ENCODE data around the gene LTBP3. TPM values are rescaled to one million over a fixed set of nuclear protein-coding genes. Genes with fewer than 3 reads are reported as not detected.
"Not testable (repeated sequence)": the region's sequence is repeated elsewhere in the genome, so short reads cannot be mapped to it uniquely, and the experiment has no call there.

LTBP3 gene
- total and polyA plus RNA-seq, 3 experiments from 2014 or later = 17.9 to 35.4 (median 33.2) TPM

DNA sequence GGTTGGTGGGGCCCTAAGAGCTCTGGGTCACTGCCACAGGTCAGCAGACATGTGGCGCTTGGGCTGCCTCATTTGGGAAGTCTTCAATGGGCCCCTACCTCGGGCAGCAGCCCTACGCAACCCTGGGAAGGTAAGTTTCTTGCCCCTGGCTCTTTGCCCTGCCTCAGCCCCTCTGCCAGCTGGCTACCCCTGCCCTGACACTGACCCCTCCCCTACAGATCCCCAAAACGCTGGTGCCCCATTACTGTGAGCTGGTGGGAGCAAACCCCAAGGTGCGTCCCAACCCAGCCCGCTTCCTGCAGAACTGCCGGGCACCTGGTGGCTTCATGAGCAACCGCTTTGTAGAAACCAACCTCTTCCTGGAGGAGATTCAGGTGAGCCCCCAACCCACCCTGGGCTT is 31.4 kb downstream of the LTBP3 start:
- H3K36me3 Mint-ChIP-seq = peaks cover 0 to 36% (median 8%) of the 10 kb centered on the region in 3 donors
- peak overlapping the region in 6 of 7 donors; percentile 23 to 86 (median 80) for H3K4me3 Mint-ChIP-seq
- no peak overlapping the region for H3K4me3 ChIP-seq (ENCODE audit: low read length)
- H3K27me3 ChIP-seq (ENCODE audit: insufficient read depth, low read length, poor library complexity, severe bottlenecking) = no peaks in the 10 kb centered on the region
- H3K27me3 Mint-ChIP-seq = peaks cover 0 to 1% of the 10 kb centered on the region in 2 donors
- peaks cover 55% of the 10 kb centered on the region for H3K4me1 ChIP-seq (ENCODE audit: insufficient read depth, low read length)
- H3K27ac Mint-ChIP-seq = peak overlapping the region in 1 of 8 donors; percentile 87
- ChIA-PET CTCF (interaction anchor here (2.3 to 3.8 kb wide), 3 partner anchors 10 to 66 kb away, joined by 7 to 42 read pairs (median 11); no protein-coding TSS in a partner anchor), POLR2A (interaction anchor here (0.5 to 0.8 kb wide), 3 partner anchors 15 to 23 kb away, joined by 3 to 6 read pairs (median 3); no protein-coding TSS in a partner anchor)
- H3K27ac ChIP-seq (ENCODE audit: low read depth, low read length) = no peak overlapping the region
- H3K9me3 Mint-ChIP-seq = no peaks in the 10 kb centered on the region
- peaks cover 29% of the 10 kb centered on the region for H3K36me3 ChIP-seq (ENCODE audit: insufficient read depth, low read length)
- DNase-seq = no peak
- H3K9me3 ChIP-seq (ENCODE audit: low read length) = no peaks in the 10 kb centered on the region
- peaks cover 48 to 64% (median 49%) of the 10 kb centered on the region in 3 donors for H3K4me1 Mint-ChIP-seq

DNA sequence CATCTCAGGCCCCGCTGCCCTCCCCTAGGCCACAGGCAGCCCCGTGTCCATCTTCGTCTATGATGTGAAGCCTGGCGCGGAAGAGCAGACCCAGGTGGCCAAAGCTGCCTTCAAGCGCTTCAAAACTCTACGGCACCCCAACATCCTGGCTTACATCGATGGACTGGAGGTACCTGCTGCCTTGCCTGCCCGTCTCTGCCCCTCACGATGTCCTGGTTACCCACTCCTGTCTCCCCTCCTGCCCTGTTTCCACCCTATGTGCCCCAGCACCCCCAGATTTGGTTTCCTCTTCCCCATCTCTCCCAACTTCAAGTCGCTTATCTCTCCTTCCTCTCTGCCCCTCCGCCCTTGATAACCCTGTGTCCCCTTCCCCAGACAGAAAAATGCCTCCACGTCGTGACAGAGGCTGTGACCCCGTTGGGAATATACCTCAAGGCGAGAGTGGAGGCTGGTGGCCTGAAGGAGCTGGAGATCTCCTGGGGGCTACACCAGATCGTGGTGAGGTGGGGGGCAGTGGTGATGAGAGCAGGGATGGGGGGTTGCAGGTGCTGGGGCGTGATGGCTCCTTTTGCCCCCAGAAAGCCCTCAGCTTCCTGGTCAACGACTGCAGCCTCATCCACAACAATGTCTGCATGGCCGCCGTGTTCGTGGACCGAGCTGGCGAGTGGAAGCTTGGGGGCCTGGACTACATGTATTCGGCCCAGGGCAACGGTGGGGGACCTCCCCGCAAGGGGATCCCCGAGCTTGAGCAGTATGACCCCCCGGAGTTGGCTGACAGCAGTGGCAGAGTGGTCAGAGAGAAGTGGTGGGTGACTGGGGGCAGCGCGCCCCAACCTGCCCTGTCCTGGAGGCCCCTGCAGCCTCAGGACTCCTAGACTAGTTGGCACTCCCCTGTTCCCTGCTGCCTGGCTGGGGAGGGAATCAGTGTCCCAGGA is 32.3 kb downstream of the LTBP3 start:
- H3K9me3 Mint-ChIP-seq = no peaks in the 10 kb centered on the region
- CTCF ChIA-PET = interaction anchor here (0.7 to 3.8 kb wide), 8 partner anchors 15 to 211 kb away, joined by 3 to 42 read pairs (median 4); partner anchors contain the start of gene CDC42EP2
- peak in 1 of 5 donors; percentile 25 for DNase-seq
- H3K27ac Mint-ChIP-seq = peak overlapping the region; percentile 16 to 89 (median 84)
- Histone ChIP-seq H3K4me3 (ENCODE audit: low read length) (peak overlapping the region; percentile 75), H3K27me3 (ENCODE audit: insufficient read depth, low read length, poor library complexity, severe bottlenecking) (no peaks in the 10 kb centered on the region), H3K9me3 (ENCODE audit: low read length) (no peaks in the 10 kb centered on the region), H3K36me3 (ENCODE audit: insufficient read depth, low read length) (peaks cover 21% of the 10 kb centered on the region), H3K27ac (ENCODE audit: low read depth, low read length) (peak overlapping the region; percentile 76), H3K4me1 (ENCODE audit: insufficient read depth, low read length) (peaks cover 57% of the 10 kb centered on the region)
- peaks cover 0 to 1% of the 10 kb centered on the region in 2 donors for H3K27me3 Mint-ChIP-seq
- peaks cover 0 to 27% (median 4%) of the 10 kb centered on the region in 3 donors for H3K36me3 Mint-ChIP-seq
- H3K4me1 Mint-ChIP-seq = peaks cover 49 to 66% (median 51%) of the 10 kb centered on the region in 3 donors
- POLR2A ChIA-PET = interaction anchor here (0.6 to 2.5 kb wide), 13 partner anchors 15 to 391 kb away, joined by 3 to 13 read pairs (median 3); partner anchors contain the start of genes FAM89B, MALAT1 and ZNRD2
- H3K4me3 Mint-ChIP-seq = peak overlapping the region; percentile 81 to 91 (median 85)

DNA sequence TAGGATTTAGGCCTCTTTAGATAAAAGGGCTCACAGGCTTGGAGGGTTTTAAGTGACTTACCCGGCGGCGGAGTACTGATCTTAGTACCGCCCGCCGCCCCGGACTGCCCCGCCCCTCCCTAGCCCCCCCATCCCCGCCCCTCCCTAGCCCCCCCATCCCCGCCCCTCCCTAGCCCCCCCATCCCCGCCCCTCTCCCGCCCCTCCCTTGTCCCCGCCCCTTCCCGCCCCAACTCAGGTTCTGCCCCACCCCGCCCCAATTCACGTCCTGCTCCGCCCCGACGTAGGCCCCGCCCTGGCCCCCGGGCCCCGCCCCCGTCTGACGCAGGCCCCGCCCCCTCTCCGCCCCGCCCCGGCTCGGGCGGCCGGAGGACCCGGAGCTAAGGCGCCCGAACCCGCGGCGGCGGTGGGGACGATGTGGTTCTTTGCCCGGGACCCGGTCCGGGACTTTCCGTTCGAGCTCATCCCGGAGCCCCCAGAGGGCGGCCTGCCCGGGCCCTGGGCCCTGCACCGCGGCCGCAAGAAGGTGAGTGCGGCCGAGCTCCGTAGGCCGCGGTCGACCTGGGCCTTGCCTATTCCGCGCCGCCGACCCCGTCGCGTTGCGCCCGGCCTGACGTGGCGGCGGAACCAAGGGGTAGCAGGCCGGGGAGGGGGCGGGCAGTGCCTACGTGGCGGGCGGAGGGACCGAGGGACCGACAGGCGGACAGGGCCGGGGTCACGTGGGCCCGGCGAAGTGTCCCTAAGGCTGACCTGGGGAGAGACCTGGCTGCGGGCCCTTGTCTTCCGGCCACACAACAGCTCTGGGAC is 33.2 kb downstream of the LTBP3 start, which contains the start of gene SCYL1:
Gene SCYL1 (plus strand): TSS at position 343 of the 805 bp plus-strand sequence. CDS start 71 bp downstream, at position 414.
- H3K36me3 ChIP-seq (ENCODE audit: insufficient read depth, low read length) = peaks cover 12% of the 10 kb centered on the region
- H3K4me1 ChIP-seq (ENCODE audit: insufficient read depth, low read length) = peaks cover 52% of the 10 kb centered on the region
- H3K27ac ChIP-seq (ENCODE audit: low read depth, low read length) = peak within 1 kb of the TSS; percentile 76
- POLR2A ChIA-PET = interaction anchor here (0.6 to 2.5 kb wide), 16 partner anchors 12 to 390 kb away, joined by 3 to 13 read pairs (median 3); partner anchors contain the start of genes FAM89B, MALAT1 and ZNRD2
- H3K9me3 Mint-ChIP-seq = no peaks in the 10 kb centered on the region
- H3K4me3 ChIP-seq (ENCODE audit: low read length) = peak within 1 kb of the TSS; percentile 75
- no peaks in the 10 kb centered on the region for H3K27me3 ChIP-seq (ENCODE audit: insufficient read depth, low read length, poor library complexity, severe bottlenecking)
- H3K9me3 ChIP-seq (ENCODE audit: low read length) = no peaks in the 10 kb centered on the region
- peak; percentile 72 to 88 (median 76) for DNase-seq
- peaks cover 0 to 1% of the 10 kb centered on the region in 2 donors for H3K27me3 Mint-ChIP-seq
- H3K27ac Mint-ChIP-seq = peak within 1 kb of the TSS; percentile 73 to 97 (median 92)
- peaks cover 45 to 62% (median 46%) of the 10 kb centered on the region in 3 donors for H3K4me1 Mint-ChIP-seq
- H3K4me3 Mint-ChIP-seq = peak within 1 kb of the TSS; percentile 81 to 91 (median 85)
- CTCF ChIA-PET = interaction anchor here (0.6 to 3.8 kb wide), 10 partner anchors 15 to 210 kb away, joined by 3 to 42 read pairs (median 4); partner anchors contain the start of gene CDC42EP2
- peaks cover 0 to 21% (median 2%) of the 10 kb centered on the region in 3 donors for H3K36me3 Mint-ChIP-seq

DNA sequence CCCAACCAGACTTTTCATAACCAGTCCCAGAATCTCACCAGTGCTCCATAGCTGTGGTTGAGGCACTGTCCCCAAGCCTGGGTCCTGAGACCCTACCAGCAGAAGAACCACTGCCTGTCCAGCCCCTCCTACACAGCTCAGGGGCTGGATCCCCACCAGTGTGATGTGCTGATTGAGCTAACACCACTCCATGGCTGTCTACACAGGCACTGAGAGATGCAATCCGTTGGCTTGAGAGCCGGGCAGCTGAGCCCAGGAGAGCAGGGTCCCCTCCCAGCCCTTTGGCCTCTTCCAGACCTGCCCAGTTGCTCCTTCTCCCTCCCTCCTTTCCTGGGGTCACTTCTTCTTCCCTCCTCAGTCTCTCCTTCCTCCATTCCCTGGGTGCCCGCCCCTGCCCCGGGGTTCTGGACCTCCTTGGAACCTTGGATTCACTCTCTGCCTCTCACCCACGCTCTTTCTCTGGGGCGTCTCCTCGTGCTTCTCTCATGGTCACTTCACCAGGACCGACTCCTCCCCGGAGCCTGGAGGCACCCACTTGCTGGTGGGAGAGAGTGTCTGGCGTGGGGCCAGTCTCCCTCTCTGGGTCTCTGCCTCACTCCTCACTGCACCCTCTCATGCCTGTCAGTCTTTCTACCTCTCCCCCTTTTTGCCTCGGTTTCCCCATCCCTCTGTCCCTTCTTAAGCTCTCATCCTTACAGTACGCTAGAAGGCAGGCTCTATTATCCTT is 34.0 kb downstream of the LTBP3 start:
- H3K27ac ChIP-seq (ENCODE audit: low read depth, low read length) = no peak overlapping the region
- Mint-ChIP-seq H3K4me3 (peak overlapping the region; percentile 67 to 82 (median 74)), H3K4me1 (peaks cover 42 to 57% (median 42%) of the 10 kb centered on the region in 3 donors), H3K9me3 (no peaks in the 10 kb centered on the region), H3K27ac (peak overlapping the region; percentile 58 to 97 (median 92)), H3K27me3 (peaks cover 0 to 1% of the 10 kb centered on the region in 2 donors), H3K36me3 (peaks cover 0 to 18% (median 2%) of the 10 kb centered on the region in 3 donors)
- peak in 2 of 5 donors; percentile 16 to 59 for DNase-seq
- ChIA-PET CTCF (interaction anchor here (0.6 to 3.8 kb wide), 7 partner anchors 14 to 170 kb away, joined by 3 to 42 read pairs (median 4); no protein-coding TSS in a partner anchor), POLR2A (interaction anchor here (0.6 to 2.5 kb wide), 13 partner anchors 12 to 169 kb away, joined by 3 to 13 read pairs (median 3); partner anchors contain the start of genes MALAT1, SIPA1 and ZNRD2)
- H3K36me3 ChIP-seq (ENCODE audit: insufficient read depth, low read length) = peaks cover 9% of the 10 kb centered on the region
- peak overlapping the region; percentile 46 for H3K4me3 ChIP-seq (ENCODE audit: low read length)
- no peaks in the 10 kb centered on the region for H3K9me3 ChIP-seq (ENCODE audit: low read length)
- H3K4me1 ChIP-seq (ENCODE audit: insufficient read depth, low read length) = peaks cover 44% of the 10 kb centered on the region
- no peaks in the 10 kb centered on the region for H3K27me3 ChIP-seq (ENCODE audit: insufficient read depth, low read length, poor library complexity, severe bottlenecking)

DNA sequence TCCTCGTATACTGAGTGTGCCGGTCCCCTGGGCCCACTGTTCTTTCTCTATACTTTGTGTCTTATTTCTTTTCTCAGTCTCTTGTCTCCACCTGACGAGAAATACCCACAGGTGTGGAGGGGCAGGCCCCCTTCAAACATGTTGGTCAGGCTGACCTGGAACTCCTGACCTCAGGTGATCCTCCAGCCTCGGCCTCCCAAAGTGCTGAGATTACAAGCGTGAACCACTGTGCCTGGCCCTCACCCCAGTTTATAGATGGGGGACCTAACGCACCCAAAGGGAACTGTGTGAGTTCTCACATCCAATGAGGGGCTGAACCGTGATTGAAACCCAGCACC is 34.6 kb downstream of the LTBP3 start:
- peak overlapping the region; percentile 7 for H3K27ac ChIP-seq (ENCODE audit: low read depth, low read length)
- H3K9me3 Mint-ChIP-seq = not testable (repeated sequence)

DNA sequence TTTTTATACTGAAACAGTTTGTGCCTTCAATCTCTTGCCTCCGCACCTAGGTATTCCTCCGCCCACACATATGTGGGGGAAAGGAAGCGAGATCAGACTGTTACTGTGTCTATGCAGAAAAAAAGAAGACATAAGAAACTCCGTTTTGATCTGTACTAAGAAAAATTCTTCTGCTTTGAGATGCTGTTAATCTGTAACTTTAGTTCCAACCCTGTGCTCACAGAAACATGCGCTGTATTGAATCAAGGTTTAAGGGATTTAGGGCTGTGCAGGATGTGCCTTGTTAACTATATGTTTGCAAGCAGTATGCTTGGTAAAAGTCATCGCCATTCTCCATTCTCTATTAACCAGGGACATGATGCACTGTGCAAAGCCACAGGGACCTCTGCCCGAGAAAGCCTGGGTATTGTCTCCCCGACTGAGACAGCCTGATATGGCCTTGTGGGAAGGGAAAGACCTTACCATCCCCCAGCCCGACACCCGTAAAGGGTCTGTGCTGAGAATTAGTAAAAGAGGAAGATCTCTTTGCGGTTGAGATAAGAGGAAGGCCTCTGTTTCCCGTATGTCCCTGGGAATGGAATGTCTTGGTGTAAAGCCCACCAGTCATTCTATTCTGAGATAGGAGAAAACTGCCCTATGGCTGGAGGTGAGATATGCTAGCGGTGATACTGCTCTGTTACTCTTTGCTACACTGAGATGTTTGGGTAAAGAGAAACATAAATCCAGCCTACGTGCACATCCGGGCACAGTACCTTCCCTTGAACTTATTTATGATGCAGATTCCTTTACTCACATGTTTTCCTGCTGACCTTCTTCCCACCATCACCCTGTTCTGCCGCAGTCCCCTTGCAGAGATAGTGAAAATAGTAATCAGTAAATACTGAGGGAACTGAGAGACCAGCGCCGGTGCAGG is 35.2 kb downstream of the LTBP3 start:
- H3K36me3 Mint-ChIP-seq = peaks cover 0 to 13% (median 0%) of the 10 kb centered on the region in 3 donors
- POLR2A ChIA-PET = interaction anchor here (1.0 kb wide), 1 partner anchor 115 kb away, joined by 3 read pairs; the partner anchor contains the start of gene SIPA1
- H3K27me3 ChIP-seq (ENCODE audit: insufficient read depth, low read length, poor library complexity, severe bottlenecking); H3K36me3 ChIP-seq (ENCODE audit: insufficient read depth, low read length); H3K9me3 ChIP-seq (ENCODE audit: low read length); H3K9me3 Mint-ChIP-seq; CTCF ChIA-PET; H3K27me3 Mint-ChIP-seq: not testable (repeated sequence)
- peaks cover 37 to 52% (median 39%) of the 10 kb centered on the region in 3 donors for H3K4me1 Mint-ChIP-seq
- peak overlapping the region; percentile 29 for H3K27ac ChIP-seq (ENCODE audit: low read depth, low read length)
- H3K4me1 ChIP-seq (ENCODE audit: insufficient read depth, low read length) = peaks cover 44% of the 10 kb centered on the region
- peak in 2 of 5 donors; percentile 48 to 66 for DNase-seq
- peak overlapping the region; percentile 51 to 82 (median 67) for H3K4me3 Mint-ChIP-seq
- H3K27ac Mint-ChIP-seq = peak overlapping the region; percentile 10 to 93 (median 90)
- peak overlapping the region; percentile 68 for H3K4me3 ChIP-seq (ENCODE audit: low read length)

More for the DNA sequence above, 34.6 kb downstream of the LTBP3 start:
- not testable (repeated sequence) for DNase-seq; H3K27me3 Mint-ChIP-seq; H3K36me3 ChIP-seq (ENCODE audit: insufficient read depth, low read length); H3K9me3 ChIP-seq (ENCODE audit: low read length); H3K27me3 ChIP-seq (ENCODE audit: insufficient read depth, low read length, poor library complexity, severe bottlenecking)
- Mint-ChIP-seq H3K4me1 (peaks cover 38 to 53% (median 39%) of the 10 kb centered on the region in 3 donors), H3K4me3 (peak overlapping the region; percentile 27 to 82 (median 67)), H3K36me3 (peaks cover 0 to 14% (median 0%) of the 10 kb centered on the region in 3 donors), H3K27ac (peak overlapping the region; percentile 1 to 92 (median 86))
- Histone ChIP-seq H3K4me3 (ENCODE audit: low read length) (peak overlapping the region; percentile 46), H3K4me1 (ENCODE audit: insufficient read depth, low read length) (peaks cover 44% of the 10 kb centered on the region)
- ChIA-PET CTCF (interaction anchor here (1.8 kb wide), 1 partner anchor 26 kb away, joined by 4 read pairs; no protein-coding TSS in a partner anchor), POLR2A (interaction anchor here (1.0 kb wide), 1 partner anchor 114 kb away, joined by 3 read pairs; the partner anchor contains the start of gene SIPA1)

Measured in CD8-positive, alpha-beta memory T cell (primary cell).